Measurements from ENCODE around the gene TMEM218. TPM values are rescaled to one million over a fixed set of nuclear protein-coding genes. Genes with fewer than 3 reads are reported as not detected.

The TMEM218 gene
- total and polyA plus RNA-seq, 2 experiments from 2014 or later = 30.1 to 44.9 TPM

DNA sequence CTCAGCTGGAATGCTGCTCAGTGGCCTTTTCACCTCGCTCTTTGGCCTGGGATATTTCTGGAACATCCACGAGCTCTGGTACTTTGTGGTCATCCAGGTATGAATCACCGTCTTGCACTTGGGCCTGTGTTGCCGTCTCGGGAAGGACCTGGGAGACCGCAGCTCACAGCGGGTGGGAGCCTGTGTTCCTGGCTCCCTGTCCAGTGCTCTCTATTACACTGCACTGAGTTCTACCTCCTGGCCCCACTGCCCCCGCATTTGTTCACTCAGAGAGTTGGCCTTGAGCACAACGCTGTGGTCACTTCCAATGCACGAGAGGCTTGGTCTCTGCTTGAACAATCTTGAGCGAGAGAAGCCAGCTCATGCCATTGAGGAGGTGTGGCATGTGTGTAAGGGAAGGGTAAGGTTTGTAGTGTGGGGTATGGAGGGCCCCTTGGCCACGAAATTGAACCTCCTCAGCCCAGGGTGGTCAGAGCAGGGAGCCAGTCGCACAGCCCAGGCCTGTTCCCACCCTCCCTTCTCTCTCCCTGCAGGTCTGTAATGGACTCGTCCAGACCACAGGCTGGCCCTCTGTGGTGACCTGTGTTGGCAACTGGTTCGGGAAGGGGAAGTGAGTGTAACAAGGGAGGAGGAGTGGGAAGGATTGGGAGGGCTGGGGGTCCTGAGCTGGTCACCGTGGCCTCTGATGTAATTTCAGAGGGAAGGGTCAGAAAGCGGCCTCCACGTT lies 32.1 kb downstream of the TMEM218 start:
- 84% methylated on average over 17 to 18 of the region's 18 CpGs for WGBS, 2 experiments (ENCODE audit: low coverage in 1 of 2, low lambda C conversion rate in 2 of 2, missing lambda C conversion rate in 2 of 2)
- no peaks in the 10 kb centered on the region for H3F3A ChIP-seq (ENCODE audit: insufficient read depth)
- H3K27me3 ChIP-seq (replicated peaks; ENCODE audit: insufficient read depth) = no peaks in the 10 kb centered on the region
- no peak overlapping the region for H3K9ac ChIP-seq
- in situ Hi-C loops (cut with MboI) = no loop called here
- H3K9me3 ChIP-seq (ENCODE audit: low read depth) = no peaks in the 10 kb centered on the region
- TF ChIP-seq EZH2phosphoT487 (IDR thresholded peaks at IDR 0.05; ENCODE audit: insufficient read depth, low read depth) (no peak), EZH2 (IDR thresholded peaks at IDR 0.05; ENCODE audit: insufficient read depth, poor library complexity, severe bottlenecking) (no peak)
- no peak overlapping the region for H3K4me2 ChIP-seq (ENCODE audit: unreplicated experiment)
- no peaks in the 10 kb centered on the region for H3K9me2 ChIP-seq (ENCODE audit: insufficient read depth)
- H3K36me3 ChIP-seq (ENCODE audit: low read depth) = no peaks in the 10 kb centered on the region
- no peaks in the 10 kb centered on the region for H4K20me1 ChIP-seq (ENCODE audit: insufficient read depth)
- H3K79me2 ChIP-seq (ENCODE audit: insufficient read depth) = no peaks in the 10 kb centered on the region
- H2AFZ ChIP-seq = no peak overlapping the region
- no peak for DNase-seq
- no peak overlapping the region for H3K27ac ChIP-seq
- peaks cover 18% of the 10 kb centered on the region for H3K4me1 ChIP-seq (ENCODE audit: insufficient read depth)
- no peak overlapping the region for H3K4me3 ChIP-seq

DNA sequence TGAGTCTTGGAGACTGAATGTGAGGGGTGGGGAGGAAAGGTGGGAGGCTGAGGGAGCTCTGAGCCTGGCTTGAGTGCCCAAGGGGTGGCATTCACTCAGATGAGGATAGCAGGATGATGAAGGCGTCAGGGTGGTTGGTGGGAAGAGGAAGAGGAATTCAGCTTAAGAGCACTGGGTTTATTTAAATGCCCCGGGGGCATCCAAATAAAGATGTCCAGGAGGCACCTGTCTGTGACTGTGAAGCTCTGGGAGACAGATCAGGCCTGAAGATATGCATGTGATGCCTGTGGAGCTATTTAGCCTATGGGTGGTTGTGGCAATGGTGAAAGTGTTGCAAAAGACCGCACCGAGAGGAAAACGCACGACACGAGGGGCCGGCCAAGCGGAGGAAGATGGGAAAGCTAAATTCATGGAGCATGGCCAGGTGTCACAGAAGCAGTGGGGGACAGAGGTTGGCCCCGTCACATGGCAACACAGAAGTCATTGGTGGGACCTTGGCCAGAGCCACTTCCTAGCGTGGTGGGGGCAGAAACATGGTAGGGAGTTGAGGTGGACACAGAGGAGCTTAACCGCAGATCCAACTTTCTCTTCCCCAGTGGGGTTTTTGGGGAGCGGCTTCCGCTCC lies 32.8 kb downstream of the TMEM218 start:
- H2AFZ ChIP-seq = no peak overlapping the region
- no peaks in the 10 kb centered on the region for H3K9me3 ChIP-seq (ENCODE audit: low read depth)
- in situ Hi-C loops (cut with MboI) = no loop called here
- H3K27me3 ChIP-seq (replicated peaks; ENCODE audit: insufficient read depth) = no peaks in the 10 kb centered on the region
- DNase-seq = no peak
- no peak overlapping the region for H3K27ac ChIP-seq
- 92 to 93% methylated on average over 14 of the region's 14 CpGs for WGBS, 2 experiments (ENCODE audit: low coverage in 1 of 2, low lambda C conversion rate in 2 of 2, missing lambda C conversion rate in 2 of 2)
- H3K79me2 ChIP-seq (ENCODE audit: insufficient read depth) = no peaks in the 10 kb centered on the region
- H3K4me1 ChIP-seq (ENCODE audit: insufficient read depth) = peaks cover 18% of the 10 kb centered on the region
- no peaks in the 10 kb centered on the region for H3K36me3 ChIP-seq (ENCODE audit: low read depth)
- H3F3A ChIP-seq (ENCODE audit: insufficient read depth) = no peaks in the 10 kb centered on the region
- no peak overlapping the region for H3K9ac ChIP-seq
- no peak overlapping the region for H3K4me3 ChIP-seq
- H4K20me1 ChIP-seq (ENCODE audit: insufficient read depth) = no peaks in the 10 kb centered on the region
- TF ChIP-seq EZH2phosphoT487 (IDR thresholded peaks at IDR 0.05; ENCODE audit: insufficient read depth, low read depth) (no peak), EZH2 (IDR thresholded peaks at IDR 0.05; ENCODE audit: insufficient read depth, poor library complexity, severe bottlenecking) (no peak)
- no peak overlapping the region for H3K4me2 ChIP-seq (ENCODE audit: unreplicated experiment)
- no peaks in the 10 kb centered on the region for H3K9me2 ChIP-seq (ENCODE audit: insufficient read depth)

DNA sequence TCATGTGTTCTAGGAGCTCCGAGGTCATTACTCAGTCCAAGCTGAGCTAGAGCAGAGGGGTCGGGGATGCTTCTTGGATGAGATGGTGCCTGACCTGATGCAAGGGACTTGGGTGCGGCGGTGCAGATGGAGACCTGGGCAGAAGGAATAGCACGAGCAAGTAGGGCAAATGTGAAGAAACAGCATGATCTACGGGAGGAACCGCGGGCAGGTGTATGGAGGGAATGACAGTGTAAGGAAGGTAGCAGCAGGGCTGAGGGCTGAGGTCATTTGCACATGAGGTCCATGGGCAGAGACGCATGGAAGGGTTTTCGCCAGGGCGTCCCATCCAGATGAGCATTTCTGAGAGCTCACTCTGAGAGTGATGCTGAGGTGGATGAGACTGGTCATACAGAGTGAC lies 33.4 kb downstream of the TMEM218 start:
- no peak overlapping the region for H3K27ac ChIP-seq
- TF ChIP-seq EZH2 (IDR thresholded peaks at IDR 0.05; ENCODE audit: insufficient read depth, poor library complexity, severe bottlenecking) = no peak
- no peak for TF ChIP-seq EZH2phosphoT487 (IDR thresholded peaks at IDR 0.05; ENCODE audit: insufficient read depth, low read depth)
- no peaks in the 10 kb centered on the region for H3K79me2 ChIP-seq (ENCODE audit: insufficient read depth)

GRCh38 chr11:125076378-125076945 lies 35.0 kb downstream of the TMEM218 start:
- Histone ChIP-seq H3K36me3 (ENCODE audit: low read depth) (no peaks in the 10 kb centered on the region), H3K9ac (no peak overlapping the region), H3K4me1 (ENCODE audit: insufficient read depth) (peaks cover 5% of the 10 kb centered on the region), H3K4me3 (no peak overlapping the region), H2AFZ (no peak overlapping the region), H3K4me2 (ENCODE audit: unreplicated experiment) (no peak overlapping the region), H3F3A (ENCODE audit: insufficient read depth) (no peaks in the 10 kb centered on the region), H3K9me3 (ENCODE audit: low read depth) (no peaks in the 10 kb centered on the region), H3K27me3 (replicated peaks; ENCODE audit: insufficient read depth) (no peaks in the 10 kb centered on the region), H4K20me1 (ENCODE audit: insufficient read depth) (no peaks in the 10 kb centered on the region), H3K9me2 (ENCODE audit: insufficient read depth) (no peaks in the 10 kb centered on the region), H3K79me2 (ENCODE audit: insufficient read depth) (no peaks in the 10 kb centered on the region), H3K27ac (no peak overlapping the region)
- in situ Hi-C loops (cut with MboI) = no loop called here
- TF ChIP-seq EZH2phosphoT487 (IDR thresholded peaks at IDR 0.05; ENCODE audit: insufficient read depth, low read depth) (no peak), EZH2 (IDR thresholded peaks at IDR 0.05; ENCODE audit: insufficient read depth, poor library complexity, severe bottlenecking) (no peak)
- WGBS, 2 experiments (ENCODE audit: low coverage in 1 of 2, low lambda C conversion rate in 2 of 2, missing lambda C conversion rate in 2 of 2) = 81 to 82% methylated on average over 14 of the region's 14 CpGs
- no peak for DNase-seq

More for the DNA sequence above, 33.4 kb downstream of the TMEM218 start:
- H2AFZ ChIP-seq = no peak overlapping the region
- in situ Hi-C loops (cut with MboI) = no loop called here
- no peaks in the 10 kb centered on the region for H3K9me3 ChIP-seq (ENCODE audit: low read depth)
- no peaks in the 10 kb centered on the region for H3K36me3 ChIP-seq (ENCODE audit: low read depth)
- H3K9ac ChIP-seq = no peak overlapping the region
- H3K4me1 ChIP-seq (ENCODE audit: insufficient read depth) = peaks cover 11% of the 10 kb centered on the region
- DNase-seq = no peak
- no peaks in the 10 kb centered on the region for H3K9me2 ChIP-seq (ENCODE audit: insufficient read depth)
- H3K4me3 ChIP-seq = no peak overlapping the region
- H3K4me2 ChIP-seq (ENCODE audit: unreplicated experiment) = no peak overlapping the region
- 75 to 84% methylated on average over 11 of the region's 11 CpGs for WGBS, 2 experiments (ENCODE audit: low coverage in 1 of 2, low lambda C conversion rate in 2 of 2, missing lambda C conversion rate in 2 of 2)
- no peaks in the 10 kb centered on the region for H3F3A ChIP-seq (ENCODE audit: insufficient read depth)
- no peaks in the 10 kb centered on the region for H3K27me3 ChIP-seq (replicated peaks; ENCODE audit: insufficient read depth)
- no peaks in the 10 kb centered on the region for H4K20me1 ChIP-seq (ENCODE audit: insufficient read depth)

Data from GM23248 (cell line).